ENCODE measurements around the gene ADGRL2. TPM values are rescaled to one million over a fixed set of nuclear protein-coding genes. Genes with fewer than 3 reads are reported as not detected.

The ADGRL2 gene
- polyA plus RNA-seq, 1 experiment = 22.7 TPM

DNA sequence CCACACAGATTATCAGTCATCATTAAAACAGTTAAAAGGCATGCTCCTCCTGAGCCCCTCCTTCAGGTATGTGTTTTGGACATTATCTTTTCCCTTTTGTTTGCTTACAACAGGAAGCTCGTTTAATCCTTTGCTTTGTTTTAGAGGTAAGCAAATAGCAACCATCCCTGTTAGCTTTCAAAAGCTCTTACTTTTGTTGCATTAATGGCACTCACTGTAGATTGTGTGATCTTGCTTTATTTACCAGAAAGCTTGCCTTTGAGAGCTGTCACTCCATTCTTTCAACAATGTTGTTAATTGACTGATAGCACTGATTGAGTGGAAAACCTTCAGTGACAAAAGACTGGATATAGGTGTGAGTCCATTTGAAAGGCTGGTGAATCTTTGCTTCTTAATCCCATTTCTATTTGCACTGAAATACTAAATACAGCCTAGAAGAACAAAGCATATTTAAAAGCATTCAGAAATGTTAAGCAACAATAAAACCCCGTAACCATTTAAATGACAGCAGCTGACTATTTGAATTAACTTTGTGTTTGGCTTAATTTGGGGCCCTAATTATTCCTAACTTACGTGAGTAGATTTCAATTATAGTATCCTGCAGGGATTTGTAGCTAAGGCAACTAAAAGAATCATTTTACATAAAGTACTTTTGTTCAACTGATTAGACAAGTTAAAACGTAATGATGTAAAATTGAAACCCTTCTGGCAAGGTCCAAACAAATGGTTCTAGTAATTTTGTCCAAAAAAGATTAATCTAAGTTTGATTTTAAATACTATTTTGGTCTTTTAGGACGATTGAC is 48.3 kb downstream of the ADGRL2 start:
- CTCF ChIA-PET = interaction anchor here (0.6 kb wide), 1 partner anchor 640 kb away, joined by 3 read pairs; no protein-coding TSS in a partner anchor
- no peaks in the 10 kb centered on the region for H3K27me3 ChIP-seq (ENCODE audit: control insufficient read depth, insufficient read depth, low read length)
- H3K9me3 ChIP-seq (ENCODE audit: control insufficient read depth, insufficient read depth, low read length) = no peaks in the 10 kb centered on the region
- POLR2A ChIA-PET = no interaction called here
- no peak overlapping the region for H3K27ac ChIP-seq (ENCODE audit: low read depth, low read length)
- H3K4me3 ChIP-seq (ENCODE audit: low read depth, low read length) = no peak overlapping the region
- DNase-seq (ENCODE audit: low read depth, low spot score) = no peak
- TF ChIP-seq, protein P1, sequence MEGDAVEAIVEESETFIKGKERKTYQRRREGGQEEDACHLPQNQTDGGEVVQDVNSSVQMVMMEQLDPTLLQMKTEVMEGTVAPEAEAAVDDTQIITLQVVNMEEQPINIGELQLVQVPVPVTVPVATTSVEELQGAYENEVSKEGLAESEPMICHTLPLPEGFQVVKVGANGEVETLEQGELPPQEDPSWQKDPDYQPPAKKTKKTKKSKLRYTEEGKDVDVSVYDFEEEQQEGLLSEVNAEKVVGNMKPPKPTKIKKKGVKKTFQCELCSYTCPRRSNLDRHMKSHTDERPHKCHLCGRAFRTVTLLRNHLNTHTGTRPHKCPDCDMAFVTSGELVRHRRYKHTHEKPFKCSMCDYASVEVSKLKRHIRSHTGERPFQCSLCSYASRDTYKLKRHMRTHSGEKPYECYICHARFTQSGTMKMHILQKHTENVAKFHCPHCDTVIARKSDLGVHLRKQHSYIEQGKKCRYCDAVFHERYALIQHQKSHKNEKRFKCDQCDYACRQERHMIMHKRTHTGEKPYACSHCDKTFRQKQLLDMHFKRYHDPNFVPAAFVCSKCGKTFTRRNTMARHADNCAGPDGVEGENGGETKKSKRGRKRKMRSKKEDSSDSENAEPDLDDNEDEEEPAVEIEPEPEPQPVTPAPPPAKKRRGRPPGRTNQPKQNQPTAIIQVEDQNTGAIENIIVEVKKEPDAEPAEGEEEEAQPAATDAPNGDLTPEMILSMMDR (IDR thresholded peaks at IDR 0.05; ENCODE audit: low read depth, low read length) = no peak

DNA sequence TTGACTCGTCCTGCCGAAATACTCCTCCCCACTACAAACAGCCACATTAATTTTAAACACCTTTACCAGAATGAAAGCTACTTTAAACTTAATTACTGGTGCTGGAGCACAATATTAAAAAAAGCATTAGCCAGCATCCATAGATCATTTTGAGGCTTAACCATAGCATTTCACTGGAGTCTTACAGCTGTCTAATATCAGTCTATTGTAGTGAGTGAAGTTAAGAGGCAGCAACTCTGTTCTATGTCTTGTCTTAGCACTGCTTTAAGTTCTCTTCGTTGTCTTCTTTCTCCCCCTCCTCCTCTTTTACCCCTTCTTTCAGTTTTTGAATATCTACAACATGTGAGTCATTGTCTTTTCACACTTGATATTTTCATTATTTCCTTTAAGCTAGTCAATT is 49.3 kb downstream of the ADGRL2 start:
- CTCF ChIA-PET = no interaction called here
- POLR2A ChIA-PET = no interaction called here
- no peak for DNase-seq (ENCODE audit: low read depth, low spot score)
- H3K27ac ChIP-seq (ENCODE audit: low read depth, low read length) = no peak overlapping the region
- TF ChIP-seq, protein P1 (IDR thresholded peaks at IDR 0.05; ENCODE audit: low read depth, low read length) = no peak
- H3K9me3 ChIP-seq (ENCODE audit: control insufficient read depth, insufficient read depth, low read length) = no peaks in the 10 kb centered on the region
- H3K27me3 ChIP-seq (ENCODE audit: control insufficient read depth, insufficient read depth, low read length) = no peaks in the 10 kb centered on the region
- no peak overlapping the region for H3K4me3 ChIP-seq (ENCODE audit: low read depth, low read length)

DNA sequence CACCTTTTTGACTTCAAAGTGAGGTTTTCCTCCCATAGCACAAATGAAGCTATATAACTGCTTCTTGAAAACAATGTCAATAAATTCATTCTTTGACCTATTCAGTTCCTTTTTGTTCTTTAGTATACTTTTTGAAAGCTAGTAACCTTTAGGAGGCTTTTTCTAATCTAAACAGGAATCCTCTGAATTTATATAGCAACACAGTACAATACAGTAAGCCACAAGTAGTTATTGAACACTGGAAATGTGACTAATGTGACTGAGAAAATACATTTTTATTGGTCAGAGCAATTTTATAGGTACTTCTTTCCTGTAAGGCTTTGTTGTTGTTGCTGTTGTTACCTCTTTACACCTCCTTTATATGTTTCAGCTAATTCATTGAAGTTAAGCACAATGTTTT is 49.8 kb downstream of the ADGRL2 start:
- DNase-seq (ENCODE audit: low read depth, low spot score) = no peak
- H3K4me3 ChIP-seq (ENCODE audit: low read depth, low read length) = no peak overlapping the region
- no peaks in the 10 kb centered on the region for H3K9me3 ChIP-seq (ENCODE audit: control insufficient read depth, insufficient read depth, low read length)
- CTCF ChIA-PET = no interaction called here
- H3K27me3 ChIP-seq (ENCODE audit: control insufficient read depth, insufficient read depth, low read length) = no peaks in the 10 kb centered on the region
- POLR2A ChIA-PET = no interaction called here
- TF ChIP-seq, protein P1 (IDR thresholded peaks at IDR 0.05; ENCODE audit: low read depth, low read length) = no peak
- H3K27ac ChIP-seq (ENCODE audit: low read depth, low read length) = no peak overlapping the region

DNA sequence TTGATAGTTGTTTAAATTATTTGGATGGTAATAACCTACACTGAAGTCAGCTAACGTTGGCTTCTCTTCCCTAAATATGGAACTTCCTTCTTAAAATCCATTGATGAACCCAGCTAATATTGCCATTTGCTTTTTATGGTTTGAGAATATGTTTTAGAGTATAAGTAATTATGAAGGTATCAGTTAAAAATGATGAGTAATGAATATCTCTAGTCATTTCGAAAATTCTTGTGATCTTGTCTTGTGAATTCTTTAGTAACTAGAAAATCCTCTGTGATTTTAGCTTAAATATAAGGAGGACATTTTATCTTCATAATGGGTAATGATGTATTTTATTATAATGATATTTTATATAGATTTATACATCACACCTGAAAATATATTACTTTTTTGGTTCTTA is 50.5 kb downstream of the ADGRL2 start:
- no peak for DNase-seq (ENCODE audit: low read depth, low spot score)
- TF ChIP-seq, protein P1 (IDR thresholded peaks at IDR 0.05; ENCODE audit: low read depth, low read length) = no peak
- no peak overlapping the region for H3K4me3 ChIP-seq (ENCODE audit: low read depth, low read length)
- H3K9me3 ChIP-seq (ENCODE audit: control insufficient read depth, insufficient read depth, low read length) = no peaks in the 10 kb centered on the region
- no peak overlapping the region for H3K27ac ChIP-seq (ENCODE audit: low read depth, low read length)
- H3K27me3 ChIP-seq (ENCODE audit: control insufficient read depth, insufficient read depth, low read length) = no peaks in the 10 kb centered on the region
- ChIA-PET POLR2A (no interaction called here), CTCF (interaction anchor here (0.6 kb wide), 2 partner anchors 19 to 1027 kb away, joined by 3 read pairs; no protein-coding TSS in a partner anchor)

- no peaks in the 10 kb centered on the region for H3K27me3 ChIP-seq (ENCODE audit: control insufficient read depth, insufficient read depth, low read length)
- POLR2A ChIA-PET = no interaction called here
- no peaks in the 10 kb centered on the region for H3K9me3 ChIP-seq (ENCODE audit: control insufficient read depth, insufficient read depth, low read length)
- CTCF ChIA-PET = no interaction called here
- H3K27ac ChIP-seq (ENCODE audit: low read depth, low read length) = no peak overlapping the region
- H3K4me3 ChIP-seq (ENCODE audit: low read depth, low read length) = no peak overlapping the region
- TF ChIP-seq, protein P1 (IDR thresholded peaks at IDR 0.05; ENCODE audit: low read depth, low read length) = no peak
- DNase-seq (ENCODE audit: low read depth, low spot score) = no peak
Measured at GRCh38 chr1:81852961-81853360, 52.2 kb downstream of the ADGRL2 start.

All from AG04450 (cell line).